Thymus (tissue), 11 donors: ENCODE results near the gene AHCTF1. TPM values are rescaled to one million over a fixed set of nuclear protein-coding genes. Genes with fewer than 3 reads are reported as not detected.

ENCODE experiments used
- DNase-seq, 9 donors: peaks; one replicate each; pipeline ENCODE4 v3.0.0-alpha.2; 2013; ENCODE audit warnings: low spot score in 9 of 9, low read depth in 6 of 9, missing footprints in 1 of 9
- H3K27ac ChIP-seq, 2 donors: one replicate each; pipeline ENCODE4 v1.5.1; 2013; ENCODE audit warnings: control low read depth in 1 of 2, low read depth in 1 of 2, low read length in 1 of 2, mild to moderate bottlenecking in 1 of 2, moderate library complexity in 1 of 2
- H3K27me3 ChIP-seq, 2 donors: one replicate each; pipeline ENCODE4 v1.5.1; 2013; ENCODE audit warnings: low read length in 1 of 2; ENCODE audit not compliant: control insufficient read depth in 2 of 2, insufficient read depth in 1 of 2
- H3K36me3 ChIP-seq, 2 donors: one replicate each; pipeline ENCODE4 v1.5.1; 2013; ENCODE audit warnings: low read length in 1 of 2, mild to moderate bottlenecking in 1 of 2, moderate library complexity in 1 of 2; ENCODE audit not compliant: control insufficient read depth in 2 of 2, insufficient read depth in 2 of 2
- H3K4me1 ChIP-seq, 2 donors: one replicate each; pipeline ENCODE4 v1.5.1; 2013; ENCODE audit warnings: low read length in 2 of 2; ENCODE audit not compliant: control insufficient read depth in 2 of 2, insufficient read depth in 2 of 2
- H3K4me3 ChIP-seq, 2 donors: one replicate each; pipeline ENCODE4 v1.5.1; 2013; ENCODE audit warnings: low read length in 2 of 2, control low read depth in 1 of 2, mild to moderate bottlenecking in 1 of 2
- H3K9me3 ChIP-seq, 2 donors: one replicate each; pipeline ENCODE4 v1.5.1; 2013; ENCODE audit warnings: low read length in 1 of 2, mild to moderate bottlenecking in 1 of 2; ENCODE audit not compliant: control insufficient read depth in 2 of 2, insufficient read depth in 1 of 2
- WGBS: extraction: QIAGEN DNeasy Blood & Tissue Kit; methylation state at CpG from one replicate; pipeline ENCODE4 v1.1.7; 2013; 5-methylcytosine and 5-hydroxymethylcytosine counted together
- polyA plus RNA-seq: library from polyadenylated mRNA; stranded (reverse); fragments of 200-250 nt; gene quantifications from one replicate; pipeline ENCODE4 v1.2.3, GENCODE V29; 2013
- total RNA-seq: library from RNA; stranded (reverse); fragments of 120-200 nt; gene quantifications from one replicate; pipeline ENCODE4 v1.2.4, GENCODE V29; 2013
- donor health status: healthy.

Gene AHCTF1
- total and polyA plus RNA-seq, 2 donors: 17.8 to 22.5 TPM

GRCh38 chr1:246793356-246793896, 138.3 kb downstream of the AHCTF1 start:
- DNase-seq: no peak
- 94% methylated on average over 6 of the region's 6 CpGs for WGBS
- no peak overlapping the region for H3K4me3 ChIP-seq

DNA sequence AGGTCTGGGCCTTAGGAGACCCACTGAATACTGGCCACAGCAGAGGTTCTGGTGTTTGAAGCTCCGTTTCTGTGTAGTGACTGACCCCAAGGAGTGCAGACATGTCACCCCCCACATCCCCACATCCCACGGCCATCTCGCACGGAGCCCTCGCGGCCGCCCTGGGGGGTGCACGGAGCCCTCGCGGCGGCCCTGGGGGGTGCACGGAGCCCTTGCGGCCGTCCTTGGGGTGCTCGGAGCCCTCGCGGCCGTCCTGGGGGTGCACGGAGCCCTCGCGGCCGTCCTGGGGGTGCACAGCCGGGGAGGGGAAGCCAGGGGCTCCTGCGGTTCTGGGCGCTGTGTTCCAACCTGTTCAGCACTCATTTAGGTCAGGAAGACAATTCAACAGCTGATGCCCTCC, 139.1 kb downstream of the AHCTF1 start:
- Histone ChIP-seq H3K4me1 (peaks cover 7 to 28% of the 10 kb centered on the region in 2 donors), H3K36me3 (no peaks in the 10 kb centered on the region), H3K9me3 (peaks cover 0 to 12% of the 10 kb centered on the region in 2 donors), H3K27me3 (no peaks in the 10 kb centered on the region), H3K4me3 (no peak overlapping the region), H3K27ac (no peak overlapping the region)
- DNase-seq: no peak
- WGBS: 94% methylated on average over 25 of the region's 25 CpGs

More at GRCh38 chr1:246793356-246793896, 138.3 kb downstream of the AHCTF1 start:
- Histone ChIP-seq H3K9me3 (peaks cover 0 to 12% of the 10 kb centered on the region in 2 donors), H3K36me3 (no peaks in the 10 kb centered on the region), H3K27ac (no peak overlapping the region), H3K4me1 (peaks cover 7 to 21% of the 10 kb centered on the region in 2 donors), H3K27me3 (no peaks in the 10 kb centered on the region)

GRCh38 chr1:246791303-246791918, 140.3 kb downstream of the AHCTF1 start:
- Histone ChIP-seq H3K4me1 (peaks cover 7 to 28% of the 10 kb centered on the region in 2 donors), H3K9me3 (peaks cover 0 to 12% of the 10 kb centered on the region in 2 donors), H3K27me3 (no peaks in the 10 kb centered on the region), H3K27ac (no peak overlapping the region), H3K4me3 (no peak overlapping the region), H3K36me3 (no peaks in the 10 kb centered on the region)
- WGBS: 92% methylated on average over 17 of the region's 17 CpGs
- DNase-seq: no peak

- H3K4me1 ChIP-seq: peaks cover 7 to 28% of the 10 kb centered on the region in 2 donors
- DNase-seq: no peak
- no peaks in the 10 kb centered on the region for H3K27me3 ChIP-seq
- H3K4me3 ChIP-seq: no peak overlapping the region
- no peaks in the 10 kb centered on the region for H3K36me3 ChIP-seq
- H3K9me3 ChIP-seq: peaks cover 0 to 9% of the 10 kb centered on the region in 2 donors
- WGBS: 98% methylated on average over 19 of the region's 19 CpGs
- no peak overlapping the region for H3K27ac ChIP-seq
Observed at GRCh38 chr1:246790833-246791232, 140.9 kb downstream of the AHCTF1 start.

GRCh38 chr1:246790364-246790763, 141.4 kb downstream of the AHCTF1 start:
- no peaks in the 10 kb centered on the region for H3K27me3 ChIP-seq
- no peaks in the 10 kb centered on the region for H3K36me3 ChIP-seq
- no peak for DNase-seq
- WGBS: 96% methylated on average over 7 of the region's 7 CpGs
- no peak overlapping the region for H3K27ac ChIP-seq
- H3K9me3 ChIP-seq: peaks cover 0 to 7% of the 10 kb centered on the region in 2 donors
- peaks cover 9 to 31% of the 10 kb centered on the region in 2 donors for H3K4me1 ChIP-seq
- H3K4me3 ChIP-seq: no peak overlapping the region

DNA sequence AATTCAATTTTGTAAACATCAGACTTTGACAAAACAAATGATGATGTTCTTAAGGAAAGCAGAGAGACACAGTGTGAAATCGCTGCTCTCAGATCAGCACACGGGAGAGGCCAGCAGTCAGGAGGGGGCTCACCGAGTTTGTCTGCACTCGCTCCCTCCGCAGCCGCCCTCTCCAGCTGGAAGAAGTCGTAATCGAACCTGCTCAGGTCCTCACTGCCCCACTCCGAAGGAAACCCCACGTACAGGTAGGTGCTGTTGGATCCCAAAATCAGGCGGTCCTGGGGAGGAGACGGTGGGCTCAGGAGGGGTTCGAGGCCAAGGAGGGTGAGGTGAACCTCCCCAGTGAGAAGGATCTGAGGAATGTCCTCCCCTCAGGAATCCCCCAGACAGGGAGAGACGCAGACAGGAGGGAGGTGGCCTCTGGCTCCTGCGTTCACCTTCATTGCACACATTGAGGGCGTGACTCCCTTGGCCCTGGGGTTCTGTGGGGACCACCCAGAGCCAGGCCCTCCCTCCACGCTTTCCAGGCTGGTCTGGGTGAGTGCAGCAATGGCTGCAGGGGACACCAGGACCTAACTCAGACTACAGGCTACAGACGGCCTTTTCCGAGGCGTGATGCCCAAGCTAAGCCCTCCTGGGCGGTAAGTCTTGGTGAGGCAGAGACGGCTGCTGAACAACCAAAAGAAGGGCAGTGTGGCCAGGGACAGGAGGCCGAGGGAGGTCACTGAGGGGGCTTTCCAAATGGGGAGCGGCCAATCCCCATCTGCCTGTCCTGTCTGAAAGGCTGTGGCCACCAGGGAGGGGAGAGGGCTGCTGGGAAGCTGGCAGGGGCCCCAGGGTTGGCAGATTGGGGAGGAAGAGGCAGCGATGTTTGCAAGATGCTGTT, 142.1 kb downstream of the AHCTF1 start:
- no peak for DNase-seq
- Histone ChIP-seq H3K36me3 (no peaks in the 10 kb centered on the region), H3K4me3 (peak overlapping the region in 1 of 2 donors; percentile 49), H3K9me3 (peaks cover 0 to 4% of the 10 kb centered on the region in 2 donors), H3K27ac (no peak overlapping the region), H3K27me3 (no peaks in the 10 kb centered on the region), H3K4me1 (peaks cover 14 to 37% of the 10 kb centered on the region in 2 donors)
- 96% methylated on average over 25 of the region's 25 CpGs for WGBS

Other genes starting within 250 kb of the AHCTF1 start
- 42.7 TPM for gene SCCPDH, start 207.5 kb downstream of the AHCTF1 start, total RNA-seq
- gene SCCPDH, start 207.5 kb downstream of the AHCTF1 start, polyA plus RNA-seq: 19.3 TPM
- gene ZNF695, start 76.1 kb upstream of the AHCTF1 start, total RNA-seq: 3.0 TPM
- 0.48 TPM for gene ZNF695, start 76.1 kb upstream of the AHCTF1 start, polyA plus RNA-seq
- gene ZNF670, start 146.9 kb upstream of the AHCTF1 start, total RNA-seq: 4.7 TPM
- gene ZNF670, start 146.9 kb upstream of the AHCTF1 start, polyA plus RNA-seq: 3.0 TPM
- gene ZNF669, start 172.4 kb upstream of the AHCTF1 start, total RNA-seq: 14.8 TPM
- 10.0 TPM for gene ZNF669, start 172.4 kb upstream of the AHCTF1 start, polyA plus RNA-seq
- 74.8 TPM for gene ZNF124, start 240.1 kb upstream of the AHCTF1 start, total RNA-seq
- 3.8 TPM for gene ZNF124, start 240.1 kb upstream of the AHCTF1 start, polyA plus RNA-seq